H1 (cell line): ENCODE results near the gene MYBPC2.
"Not testable (repeated sequence)": the region's sequence is repeated elsewhere in the genome, so short reads cannot be mapped to it uniquely, and the experiment has no call there.

Source experiments
- CHD2 ChIP-seq: IDR thresholded peaks from 2 replicates; pipeline ENCODE4 v1.6.1; 2012; ENCODE audit warnings: low read length, improper control_type of control experiment
- EGR1 ChIP-seq: IDR thresholded peaks from 2 replicates; pipeline ENCODE4 v1.6.1; 2011; ENCODE audit warnings: low read depth, low read length, borderline replicate concordance
- EP300 ChIP-seq, 2 experiments: IDR thresholded peaks; 1 replicate in 1 of 2; 2 replicates in 1 of 2; pipeline ENCODE4 v1.6.1; 2011 to 2012; ENCODE audit warnings: low read depth in 2 of 2, low read length in 2 of 2, mild to moderate bottlenecking in 2 of 2, borderline replicate concordance in 1 of 2, inconsistent platforms in 1 of 2, moderate library complexity in 1 of 2
- EZH2 ChIP-seq: fragments of 200-600 bp; sonication (generic); IDR thresholded peaks from 2 replicates; pipeline ENCODE4 v1.7.1; 2012; ENCODE audit warnings: low read depth, mild to moderate bottlenecking, moderate library complexity, low read length, inconsistent platforms; ENCODE audit not compliant: severe bottlenecking
- GABPA ChIP-seq: IDR thresholded peaks from 2 replicates; pipeline ENCODE4 v1.6.1; 2011; ENCODE audit warnings: mild to moderate bottlenecking, low read length, moderate library complexity, borderline replicate concordance; ENCODE audit not compliant: insufficient read depth
- JUND ChIP-seq: IDR thresholded peaks from 2 replicates; pipeline ENCODE4 v1.6.1; 2011; ENCODE audit warnings: mild to moderate bottlenecking, improper control_type of control experiment, low read length
- MAX ChIP-seq: IDR thresholded peaks from 2 replicates; pipeline ENCODE4 v1.6.1; 2012; ENCODE audit warnings: inconsistent platforms
- POLR2A ChIP-seq, 2 experiments: IDR thresholded peaks; 1 replicate in 1 of 2; 2 replicates in 1 of 2; pipeline ENCODE4 v1.6.1; 2011; ENCODE audit warnings: low read depth in 2 of 2, low read length in 2 of 2, mild to moderate bottlenecking in 2 of 2; ENCODE audit errors: control extremely low read depth in 1 of 2
- POLR2AphosphoS5 ChIP-seq: IDR thresholded peaks from 2 replicates; pipeline ENCODE4 v1.6.1; 2011; ENCODE audit warnings: low read depth, low read length
- RFX5 ChIP-seq: IDR thresholded peaks from 2 replicates; pipeline ENCODE4 v1.6.1; 2011; ENCODE audit warnings: low read depth, low read length, improper control_type of control experiment, borderline replicate concordance
- SRF ChIP-seq: IDR thresholded peaks from 2 replicates; pipeline ENCODE4 v1.6.1; 2011; ENCODE audit warnings: mild to moderate bottlenecking, low read depth, low read length, moderate library complexity
- YY1 ChIP-seq: IDR thresholded peaks from 2 replicates; pipeline ENCODE4 v1.6.1; 2011; ENCODE audit warnings: low read depth, mild to moderate bottlenecking, low read length
- TF ChIP-seq, protein P1 (sequence below), 3 experiments: IDR thresholded peaks; 1 replicate in 2 of 3; 2 replicates in 1 of 3; pipeline versions ENCODE4 v1.5.1 to v1.6.1; 2011; ENCODE audit warnings: low read length in 3 of 3, mild to moderate bottlenecking in 3 of 3, inconsistent platforms in 2 of 3, low read depth in 1 of 3, moderate library complexity in 1 of 3; ENCODE audit not compliant: insufficient read depth in 1 of 3; ENCODE audit errors: control extremely low read depth in 1 of 3

DNA sequence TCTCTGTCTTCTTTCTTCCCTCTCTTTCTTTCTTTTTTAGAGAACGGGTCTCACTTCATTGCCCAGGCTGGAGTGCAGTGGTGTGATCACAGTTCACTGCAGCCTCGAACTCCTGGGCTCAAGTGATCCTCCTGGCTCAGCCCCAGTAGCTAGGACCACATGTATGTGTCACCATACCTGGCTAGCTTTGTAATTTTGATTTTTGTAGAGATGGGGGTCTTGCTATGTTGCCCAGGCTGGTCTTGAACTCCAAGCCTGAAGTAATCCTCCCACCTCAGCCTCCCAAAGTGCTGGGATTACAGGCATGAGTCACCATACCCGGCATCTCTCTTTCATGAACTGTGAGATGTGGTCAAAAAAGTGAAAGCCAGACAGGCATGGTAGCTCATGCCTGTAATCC is 40.6 kb downstream of the MYBPC2 start:
- TF ChIP-seq EP300 (IDR thresholded peaks at IDR 0.05; ENCODE audit: borderline replicate concordance in 1 of 2, low read depth in 2 of 2, low read length in 2 of 2); EGR1; YY1; POLR2A (IDR thresholded peaks at IDR 0.05; ENCODE audit: control extremely low read depth in 1 of 2, low read depth in 2 of 2, low read length in 2 of 2); GABPA; POLR2AphosphoS5; JUND; SRF; EZH2; CHD2; MAX; RFX5: not testable (repeated sequence)
- TF ChIP-seq, protein P1, sequence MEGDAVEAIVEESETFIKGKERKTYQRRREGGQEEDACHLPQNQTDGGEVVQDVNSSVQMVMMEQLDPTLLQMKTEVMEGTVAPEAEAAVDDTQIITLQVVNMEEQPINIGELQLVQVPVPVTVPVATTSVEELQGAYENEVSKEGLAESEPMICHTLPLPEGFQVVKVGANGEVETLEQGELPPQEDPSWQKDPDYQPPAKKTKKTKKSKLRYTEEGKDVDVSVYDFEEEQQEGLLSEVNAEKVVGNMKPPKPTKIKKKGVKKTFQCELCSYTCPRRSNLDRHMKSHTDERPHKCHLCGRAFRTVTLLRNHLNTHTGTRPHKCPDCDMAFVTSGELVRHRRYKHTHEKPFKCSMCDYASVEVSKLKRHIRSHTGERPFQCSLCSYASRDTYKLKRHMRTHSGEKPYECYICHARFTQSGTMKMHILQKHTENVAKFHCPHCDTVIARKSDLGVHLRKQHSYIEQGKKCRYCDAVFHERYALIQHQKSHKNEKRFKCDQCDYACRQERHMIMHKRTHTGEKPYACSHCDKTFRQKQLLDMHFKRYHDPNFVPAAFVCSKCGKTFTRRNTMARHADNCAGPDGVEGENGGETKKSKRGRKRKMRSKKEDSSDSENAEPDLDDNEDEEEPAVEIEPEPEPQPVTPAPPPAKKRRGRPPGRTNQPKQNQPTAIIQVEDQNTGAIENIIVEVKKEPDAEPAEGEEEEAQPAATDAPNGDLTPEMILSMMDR (IDR thresholded peaks at IDR 0.05; ENCODE audit: control extremely low read depth in 1 of 3, insufficient read depth in 1 of 3, low read depth in 1 of 3, low read length in 3 of 3) = not testable (repeated sequence)
